ENCODE results near the gene BABAM2. TPM values are rescaled to one million over a fixed set of nuclear protein-coding genes. Genes with fewer than 3 reads are reported as not detected.

BABAM2 gene
- polyA plus RNA-seq, 3 donors = 33.2 to 52.8 (median 49.3) TPM

DNA sequence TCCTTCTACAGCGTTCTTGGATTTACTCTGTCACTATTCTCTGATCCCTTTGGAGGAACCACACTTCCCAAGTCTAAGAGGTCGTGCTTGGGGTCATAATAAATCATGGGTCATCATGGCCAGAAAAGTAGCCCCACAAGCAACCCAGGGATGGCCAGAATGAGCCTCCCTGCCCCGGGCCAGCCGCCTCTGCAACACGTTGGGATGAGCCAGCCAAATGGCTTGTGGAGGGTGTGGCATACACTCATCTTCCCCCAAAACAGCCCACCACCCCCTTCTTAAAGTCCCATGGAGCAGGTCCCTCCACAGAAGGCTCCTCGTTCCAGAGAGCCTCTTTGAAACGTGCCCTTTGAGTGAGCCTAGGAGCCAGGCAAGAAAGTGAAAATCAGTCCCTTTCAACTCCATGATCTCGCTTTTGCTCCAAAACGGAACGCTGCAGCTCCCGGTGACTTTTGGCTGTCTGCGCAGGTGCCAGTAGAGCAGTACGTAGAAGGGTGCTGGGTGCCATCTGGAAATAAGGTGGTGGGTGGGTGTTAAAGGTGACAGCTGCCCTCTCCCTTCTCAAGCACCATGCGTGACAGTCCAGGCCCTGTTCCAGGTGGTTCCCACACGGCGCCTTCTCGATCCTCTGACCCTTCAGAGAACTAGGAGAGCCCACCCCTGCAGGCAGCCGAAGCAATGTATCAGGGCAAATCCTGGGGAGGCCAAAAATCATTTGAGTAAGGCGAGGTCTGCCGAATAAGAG is 453.6 kb downstream of the BABAM2 start:
- Histone ChIP-seq H3K4me3 (replicated peaks in 1 of 3; ENCODE audit: low read depth in 2 of 3, low read length in 3 of 3) (no peak overlapping the region), H3K4me2 (replicated peaks; ENCODE audit: extremely low read depth, low read length, poor library complexity, severe bottlenecking) (no peak overlapping the region), H2AFZ (ENCODE audit: insufficient read depth, low read depth, low read length, poor library complexity, severe bottlenecking) (no peak overlapping the region), H3K27ac (ENCODE audit: low read depth in 1 of 2, low read length in 2 of 2) (no peak overlapping the region), H3K27me3 (ENCODE audit: control insufficient read depth in 2 of 2, insufficient read depth in 2 of 2, low read length in 2 of 2) (no peaks in the 10 kb centered on the region), H3K4me1 (ENCODE audit: control insufficient read depth in 1 of 2, insufficient read depth in 2 of 2, low read length in 2 of 2) (peaks cover 29 to 40% of the 10 kb centered on the region in 2 donors), H4K20me1 (ENCODE audit: insufficient read depth, low read length) (no peaks in the 10 kb centered on the region), H3K9ac (ENCODE audit: insufficient read depth, low read length, poor library complexity, severe bottlenecking) (no peak overlapping the region), H3K36me3 (replicated peaks in 1 of 2; ENCODE audit: control insufficient read depth in 1 of 2, insufficient read depth in 2 of 2, low read length in 2 of 2) (peaks cover 4 to 6% of the 10 kb centered on the region in 2 donors), H3K79me2 (ENCODE audit: insufficient read depth, low read length) (no peaks in the 10 kb centered on the region), H3K9me3 (replicated peaks in 1 of 2; ENCODE audit: control insufficient read depth in 1 of 2, insufficient read depth in 1 of 2, low read length in 2 of 2) (no peaks in the 10 kb centered on the region)
- H3K27me3 Mint-ChIP-seq (ENCODE audit: low read depth in 3 of 3) = peaks cover 4 to 5% (median 4%) of the 10 kb centered on the region in 3 donors
- no peak for DNase-seq
- no peaks in the 10 kb centered on the region for H3K9me3 Mint-ChIP-seq
- no peak overlapping the region for H3K4me3 Mint-ChIP-seq
- H3K4me1 Mint-ChIP-seq = peaks cover 30% of the 10 kb centered on the region
- WGBS (ENCODE audit: insufficient coverage) = 98% methylated on average over 11 of the region's 20 CpGs
- TF ChIP-seq, protein P1, sequence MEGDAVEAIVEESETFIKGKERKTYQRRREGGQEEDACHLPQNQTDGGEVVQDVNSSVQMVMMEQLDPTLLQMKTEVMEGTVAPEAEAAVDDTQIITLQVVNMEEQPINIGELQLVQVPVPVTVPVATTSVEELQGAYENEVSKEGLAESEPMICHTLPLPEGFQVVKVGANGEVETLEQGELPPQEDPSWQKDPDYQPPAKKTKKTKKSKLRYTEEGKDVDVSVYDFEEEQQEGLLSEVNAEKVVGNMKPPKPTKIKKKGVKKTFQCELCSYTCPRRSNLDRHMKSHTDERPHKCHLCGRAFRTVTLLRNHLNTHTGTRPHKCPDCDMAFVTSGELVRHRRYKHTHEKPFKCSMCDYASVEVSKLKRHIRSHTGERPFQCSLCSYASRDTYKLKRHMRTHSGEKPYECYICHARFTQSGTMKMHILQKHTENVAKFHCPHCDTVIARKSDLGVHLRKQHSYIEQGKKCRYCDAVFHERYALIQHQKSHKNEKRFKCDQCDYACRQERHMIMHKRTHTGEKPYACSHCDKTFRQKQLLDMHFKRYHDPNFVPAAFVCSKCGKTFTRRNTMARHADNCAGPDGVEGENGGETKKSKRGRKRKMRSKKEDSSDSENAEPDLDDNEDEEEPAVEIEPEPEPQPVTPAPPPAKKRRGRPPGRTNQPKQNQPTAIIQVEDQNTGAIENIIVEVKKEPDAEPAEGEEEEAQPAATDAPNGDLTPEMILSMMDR (IDR thresholded peaks at IDR 0.05) = no peak
- H3K36me3 Mint-ChIP-seq = peaks cover 5 to 7% of the 10 kb centered on the region in 2 donors
- H3K27ac Mint-ChIP-seq = peak overlapping the region in 3 of 7 donors; percentile 3 to 18 (median 12)
- intact Hi-C loops (cut with micrococcal nuclease) = loop anchor here in 1 of 2 donors (5.0 kb wide), 1 partner anchor 33 kb away; no protein-coding TSS in a partner anchor

DNA sequence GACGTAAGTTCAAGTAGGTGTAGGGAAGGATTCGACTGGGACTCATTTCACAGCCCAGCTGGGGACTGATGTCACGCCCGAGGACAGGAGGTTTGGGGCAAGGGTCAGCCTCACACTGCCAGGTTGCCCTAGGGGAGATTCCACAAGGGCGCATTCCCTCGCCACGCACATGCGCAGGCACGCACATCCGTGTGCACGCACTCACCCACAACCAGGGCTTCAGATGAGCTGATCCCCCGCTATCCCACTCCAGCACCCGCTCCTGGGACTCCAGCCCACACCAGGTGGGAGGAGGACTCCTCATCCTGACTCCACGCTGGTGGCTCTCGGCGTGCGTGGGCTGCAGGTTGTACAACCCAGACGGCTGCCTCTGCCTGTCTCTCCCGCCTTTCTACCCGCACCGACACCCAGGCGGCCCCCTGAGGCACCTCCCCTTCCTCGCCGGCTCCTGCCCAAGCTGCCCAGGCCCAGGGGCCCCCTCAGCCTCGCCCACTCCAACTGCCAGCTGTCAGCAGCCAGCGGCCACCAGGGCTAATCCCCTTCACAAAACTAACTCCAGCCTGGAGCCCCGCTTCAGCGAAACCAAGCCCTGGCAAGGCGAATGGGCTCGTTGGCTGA is 454.3 kb downstream of the BABAM2 start:
- Mint-ChIP-seq H3K4me1 (peaks cover 30% of the 10 kb centered on the region), H3K36me3 (peaks cover 0 to 2% of the 10 kb centered on the region in 2 donors), H3K27ac (peak overlapping the region in 3 of 7 donors; percentile 3 to 52 (median 18)), H3K9me3 (no peaks in the 10 kb centered on the region), H3K27me3 (ENCODE audit: low read depth in 3 of 3) (peaks cover 4 to 7% (median 4%) of the 10 kb centered on the region in 3 donors), H3K4me3 (no peak overlapping the region)
- no peak overlapping the region for H3K27ac ChIP-seq (ENCODE audit: low read depth in 1 of 2, low read length in 2 of 2)
- no peaks in the 10 kb centered on the region for H3K36me3 ChIP-seq (replicated peaks in 1 of 2; ENCODE audit: control insufficient read depth in 1 of 2, insufficient read depth in 2 of 2, low read length in 2 of 2)
- peaks cover 29 to 40% of the 10 kb centered on the region in 2 donors for H3K4me1 ChIP-seq (ENCODE audit: control insufficient read depth in 1 of 2, insufficient read depth in 2 of 2, low read length in 2 of 2)
- no peak overlapping the region for H3K4me3 ChIP-seq (replicated peaks in 1 of 3; ENCODE audit: low read depth in 2 of 3, low read length in 3 of 3)
- H3K4me2 ChIP-seq (replicated peaks; ENCODE audit: extremely low read depth, low read length, poor library complexity, severe bottlenecking) = no peak overlapping the region
- H3K9ac ChIP-seq (ENCODE audit: insufficient read depth, low read length, poor library complexity, severe bottlenecking) = no peak overlapping the region
- 93% methylated on average over 30 of the region's 30 CpGs for WGBS (ENCODE audit: insufficient coverage)
- intact Hi-C loops (cut with micrococcal nuclease) = loop anchor here in 1 of 2 donors (5.0 kb wide), 1 partner anchor 32 kb away; no protein-coding TSS in a partner anchor
- DNase-seq = no peak
- no peak overlapping the region for H2AFZ ChIP-seq (ENCODE audit: insufficient read depth, low read depth, low read length, poor library complexity, severe bottlenecking)
- no peaks in the 10 kb centered on the region for H3K79me2 ChIP-seq (ENCODE audit: insufficient read depth, low read length)
- H3K27me3 ChIP-seq (ENCODE audit: control insufficient read depth in 2 of 2, insufficient read depth in 2 of 2, low read length in 2 of 2) = no peaks in the 10 kb centered on the region
- no peaks in the 10 kb centered on the region for H3K9me3 ChIP-seq (replicated peaks in 1 of 2; ENCODE audit: control insufficient read depth in 1 of 2, insufficient read depth in 1 of 2, low read length in 2 of 2)
- no peaks in the 10 kb centered on the region for H4K20me1 ChIP-seq (ENCODE audit: insufficient read depth, low read length)
- TF ChIP-seq, protein P1 (IDR thresholded peaks at IDR 0.05) = no peak
